Measurements from ENCODE around the gene MYO1A.
"Not testable (repeated sequence)": the region's sequence is repeated elsewhere in the genome, so short reads cannot be mapped to it uniquely, and the experiment has no call there.

DNA sequence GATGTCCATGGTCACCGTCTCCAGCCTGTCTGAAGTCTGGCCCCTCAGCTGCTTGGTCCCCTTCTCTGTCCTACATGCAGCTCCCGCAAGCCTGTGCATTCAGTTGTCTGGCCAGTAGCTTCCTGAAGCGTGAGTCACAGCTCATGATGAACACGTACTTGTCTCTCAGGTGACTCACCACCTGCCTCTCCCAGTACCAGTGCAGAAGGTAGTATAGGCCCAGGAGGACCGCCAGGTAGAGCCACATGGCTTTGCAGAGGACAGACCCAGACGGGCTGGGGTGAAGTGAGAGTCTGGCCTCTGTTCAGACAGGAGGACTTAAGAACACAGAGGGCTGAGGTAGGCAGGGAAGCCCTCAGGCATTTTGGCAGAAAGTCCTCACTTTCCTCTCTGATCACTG is 64.2 kb downstream of the MYO1A start:
- TF ChIP-seq, protein P1, sequence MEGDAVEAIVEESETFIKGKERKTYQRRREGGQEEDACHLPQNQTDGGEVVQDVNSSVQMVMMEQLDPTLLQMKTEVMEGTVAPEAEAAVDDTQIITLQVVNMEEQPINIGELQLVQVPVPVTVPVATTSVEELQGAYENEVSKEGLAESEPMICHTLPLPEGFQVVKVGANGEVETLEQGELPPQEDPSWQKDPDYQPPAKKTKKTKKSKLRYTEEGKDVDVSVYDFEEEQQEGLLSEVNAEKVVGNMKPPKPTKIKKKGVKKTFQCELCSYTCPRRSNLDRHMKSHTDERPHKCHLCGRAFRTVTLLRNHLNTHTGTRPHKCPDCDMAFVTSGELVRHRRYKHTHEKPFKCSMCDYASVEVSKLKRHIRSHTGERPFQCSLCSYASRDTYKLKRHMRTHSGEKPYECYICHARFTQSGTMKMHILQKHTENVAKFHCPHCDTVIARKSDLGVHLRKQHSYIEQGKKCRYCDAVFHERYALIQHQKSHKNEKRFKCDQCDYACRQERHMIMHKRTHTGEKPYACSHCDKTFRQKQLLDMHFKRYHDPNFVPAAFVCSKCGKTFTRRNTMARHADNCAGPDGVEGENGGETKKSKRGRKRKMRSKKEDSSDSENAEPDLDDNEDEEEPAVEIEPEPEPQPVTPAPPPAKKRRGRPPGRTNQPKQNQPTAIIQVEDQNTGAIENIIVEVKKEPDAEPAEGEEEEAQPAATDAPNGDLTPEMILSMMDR (conservative IDR thresholded peaks at IDR 0.05 in 1 of 2, IDR thresholded peaks at IDR 0.05 in 1 of 2; ENCODE audit: extremely low read depth in 1 of 2, insufficient read depth in 1 of 2, low read depth in 1 of 2, low read length in 2 of 2), result peak; percentile 7 to 31
- TF ChIP-seq EZH2 (IDR thresholded peaks at IDR 0.05; ENCODE audit: borderline replicate concordance, low read length), result not testable (repeated sequence)
